Amniotic stem cell (primary cell): Measurements from ENCODE around the gene MAPRE3.
"Not testable (repeated sequence)": the region's sequence is repeated elsewhere in the genome, so short reads cannot be mapped to it uniquely, and the experiment has no call there.

ENCODE experiments used
- DNase-seq: peaks from one replicate; lab custom pipeline; 2025; lab: John Stamatoyannopoulos, UW

The MAPRE3 gene

GRCh38 chr2:26970244-26970927 lies at the start of gene MAPRE3:
Gene MAPRE3, plus strand, starts transcription at chr2:26970637. Its CDS starts 51,582 bp downstream, at chr2:27022219.
- DNase-seq, result peak; percentile 63

DNA sequence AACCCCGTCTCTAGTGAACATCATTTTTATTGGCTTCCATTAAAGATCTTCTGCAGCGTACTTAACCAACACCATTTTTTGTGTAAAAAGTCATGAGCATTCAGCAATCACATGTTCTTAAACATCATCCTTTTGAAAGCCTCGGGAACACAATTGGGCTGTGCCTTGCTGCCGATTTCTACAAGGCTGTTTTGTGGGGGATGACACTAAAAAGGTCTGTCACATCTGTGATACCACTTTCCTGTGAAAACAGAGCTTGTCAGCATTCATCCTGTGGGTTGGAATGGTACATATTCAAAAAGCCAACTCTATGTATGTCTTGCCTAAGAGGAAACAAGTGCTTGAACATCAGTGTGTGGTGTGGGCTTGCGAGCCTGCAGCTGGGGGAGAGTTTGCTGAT lies 49.1 kb upstream of the MAPRE3 start:
- DNase-seq, result no peak

- DNase-seq, result no peak
Measured at GRCh38 chr2:26922405-26923188, 47.8 kb upstream of the MAPRE3 start.

DNA sequence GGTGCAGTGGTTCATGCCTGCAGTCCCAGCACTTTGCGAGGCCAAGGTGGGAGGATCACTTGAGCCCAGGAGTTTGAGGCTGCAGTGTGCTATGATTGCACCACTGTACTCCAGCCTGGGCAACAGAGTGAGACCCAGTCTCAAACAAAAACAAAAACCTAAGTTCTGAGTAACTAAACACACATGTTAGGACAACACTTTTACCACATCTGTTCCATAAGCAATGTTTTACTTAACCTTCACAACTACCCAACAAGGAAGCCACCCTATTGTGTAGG lies 47.3 kb upstream of the MAPRE3 start:
- DNase-seq, result not testable (repeated sequence)

DNA sequence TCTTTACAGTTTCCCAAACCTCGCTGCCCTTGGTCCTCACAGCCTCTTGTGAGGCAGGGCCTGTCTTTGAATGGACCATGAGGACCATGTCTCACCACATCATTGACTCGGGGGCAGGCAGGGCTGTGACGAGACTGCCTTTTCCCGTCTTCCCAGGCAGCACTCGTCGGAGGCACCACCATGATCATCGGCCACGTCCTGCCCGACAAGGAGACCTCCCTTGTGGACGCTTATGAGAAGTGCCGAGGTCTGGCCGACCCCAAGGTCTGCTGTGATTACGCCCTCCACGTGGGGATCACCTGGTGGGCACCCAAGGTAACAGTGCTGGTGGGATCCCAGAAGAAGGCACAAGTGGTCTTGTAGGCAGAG lies 45.7 kb upstream of the MAPRE3 start:
- no peak for DNase-seq

DNA sequence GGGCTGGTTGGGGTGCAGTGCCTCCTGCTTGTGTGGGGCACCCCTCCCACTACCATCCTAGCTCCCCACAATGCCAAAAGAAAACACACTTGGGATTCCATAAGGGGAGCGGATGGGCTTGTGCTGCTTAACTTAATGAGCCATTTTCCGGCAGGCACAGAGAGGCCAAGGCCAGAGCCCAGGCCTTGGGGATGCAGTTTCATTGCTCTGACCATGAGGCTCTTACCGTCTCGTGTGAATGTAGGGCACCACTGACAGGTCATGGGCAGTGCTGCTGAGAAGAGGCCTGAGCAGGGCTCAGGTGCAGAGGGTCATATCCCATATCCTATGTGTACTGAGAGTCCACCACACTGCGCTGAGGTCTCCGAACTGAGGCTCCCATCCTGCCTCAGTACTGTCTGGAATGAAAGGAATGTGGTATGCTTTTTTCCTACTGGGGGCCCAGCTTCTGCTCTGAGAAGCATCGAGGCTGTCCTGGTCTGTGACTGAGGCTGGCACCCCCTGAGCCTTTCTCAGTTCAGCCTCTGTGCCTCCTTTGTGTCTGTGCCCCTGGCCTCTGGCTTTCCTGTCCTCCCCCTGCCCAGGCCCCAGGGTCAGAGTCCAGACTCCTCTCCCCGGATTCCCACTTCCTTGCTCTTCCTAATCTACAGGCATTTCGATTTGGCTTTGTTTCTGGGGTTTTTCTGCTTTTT lies 45.2 kb upstream of the MAPRE3 start:
- no peak for DNase-seq

GRCh38 chr2:26927221-26927620 lies 43.2 kb upstream of the MAPRE3 start:
- no peak for DNase-seq

DNA sequence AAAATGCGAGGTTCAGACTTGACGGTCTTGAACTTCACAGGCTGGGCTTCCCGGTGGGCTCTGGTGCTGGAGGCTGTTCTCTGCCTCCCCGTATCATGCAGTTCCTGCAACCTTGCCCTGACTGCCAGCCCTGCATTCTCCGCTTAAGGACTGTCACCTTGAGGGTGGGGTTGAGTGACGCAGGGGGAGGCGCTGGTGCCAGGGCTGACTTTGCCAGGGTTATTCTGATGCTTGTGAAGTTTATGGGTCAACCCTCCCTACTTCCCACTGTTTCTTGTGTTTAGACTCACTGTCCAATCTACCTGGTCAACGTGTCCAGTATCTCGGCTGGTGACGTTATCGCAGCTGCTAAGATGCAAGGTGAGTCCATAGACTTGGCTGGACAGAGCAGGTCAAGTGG lies 37.5 kb upstream of the MAPRE3 start:
- DNase-seq, result no peak

DNA sequence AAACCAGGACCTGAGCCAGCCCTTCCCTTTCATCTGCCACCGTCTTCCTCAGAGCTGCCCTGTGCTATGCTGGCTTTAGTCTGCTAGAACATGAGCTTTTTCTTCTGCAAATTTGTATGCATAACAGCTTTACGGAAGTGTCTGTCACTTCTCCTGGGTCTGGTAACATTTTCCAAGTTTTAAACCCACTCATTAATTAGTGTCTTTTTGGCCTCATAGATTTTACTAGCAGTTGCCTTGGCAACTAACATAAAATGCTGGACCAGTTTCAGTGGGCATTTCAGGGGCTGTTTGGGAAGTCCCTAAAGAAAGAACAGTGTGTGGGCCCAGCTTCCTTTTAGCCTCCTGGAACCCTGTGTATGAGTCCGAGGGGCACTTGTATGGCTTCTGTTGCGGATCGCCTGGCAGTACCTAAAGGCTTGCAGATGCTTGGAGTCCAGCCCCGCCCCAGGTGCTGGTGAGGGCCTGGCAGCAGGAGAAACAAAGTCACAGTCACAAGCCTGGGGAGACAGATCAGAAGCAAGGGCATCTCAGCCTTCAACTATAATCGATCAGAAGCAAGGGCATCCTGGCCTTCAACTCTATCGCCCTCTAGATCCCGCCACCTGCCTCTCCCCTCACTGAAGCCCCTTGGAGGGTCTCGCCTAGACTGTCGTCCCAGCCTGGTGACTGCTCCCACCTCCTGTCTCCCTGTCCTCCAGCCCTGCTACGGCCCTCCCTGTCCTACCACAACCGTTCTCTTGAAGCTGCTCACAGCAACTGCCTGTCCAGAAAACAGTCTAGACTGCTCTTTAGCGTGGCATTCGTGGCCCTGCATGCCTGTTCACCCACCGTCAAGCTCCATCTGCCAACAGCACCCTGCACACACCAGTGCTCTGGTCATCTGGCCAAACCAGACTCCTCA lies 36.8 kb upstream of the MAPRE3 start:
- DNase-seq, result no peak

DNA sequence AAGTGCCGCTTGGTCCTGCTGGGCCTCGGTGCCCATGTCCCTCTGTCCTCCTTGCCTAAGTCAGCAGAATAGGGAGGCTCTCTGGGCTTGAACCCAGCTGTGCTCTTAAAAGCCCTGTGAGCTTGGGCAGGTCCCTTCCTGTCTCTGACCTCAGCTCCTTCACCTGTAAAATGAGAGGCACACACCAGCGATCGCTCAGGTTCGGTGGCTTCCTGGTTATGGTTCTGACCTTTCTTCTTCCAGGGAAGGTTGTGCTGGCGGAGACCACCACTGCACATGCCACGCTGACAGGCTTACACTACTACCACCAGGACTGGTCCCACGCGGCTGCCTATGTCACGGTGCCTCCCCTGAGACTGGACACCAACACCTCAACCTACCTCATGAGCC lies 36.1 kb upstream of the MAPRE3 start:
- DNase-seq, result no peak

- DNase-seq, result no peak
Measured at GRCh38 chr2:26934985-26935384, 35.5 kb upstream of the MAPRE3 start.

DNA sequence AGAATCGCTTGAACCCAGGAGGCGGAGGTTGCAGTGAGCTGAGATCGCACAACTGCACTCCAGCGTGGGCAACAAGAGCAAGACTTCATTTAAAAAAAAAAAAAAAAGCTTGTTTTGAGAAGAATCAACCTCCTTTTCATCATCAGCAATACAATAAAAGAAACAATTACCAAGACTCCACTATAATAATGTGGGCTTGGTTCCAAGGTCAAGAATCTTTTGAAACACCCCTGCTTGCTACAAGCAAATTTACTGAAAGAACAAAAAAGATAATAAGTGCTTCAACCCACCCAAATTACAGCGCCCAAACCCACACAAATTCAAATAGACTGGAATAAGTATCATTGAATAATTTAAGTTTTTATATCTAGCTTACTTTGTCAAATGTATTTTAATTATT lies 33.6 kb upstream of the MAPRE3 start:
- DNase-seq, result no peak

DNA sequence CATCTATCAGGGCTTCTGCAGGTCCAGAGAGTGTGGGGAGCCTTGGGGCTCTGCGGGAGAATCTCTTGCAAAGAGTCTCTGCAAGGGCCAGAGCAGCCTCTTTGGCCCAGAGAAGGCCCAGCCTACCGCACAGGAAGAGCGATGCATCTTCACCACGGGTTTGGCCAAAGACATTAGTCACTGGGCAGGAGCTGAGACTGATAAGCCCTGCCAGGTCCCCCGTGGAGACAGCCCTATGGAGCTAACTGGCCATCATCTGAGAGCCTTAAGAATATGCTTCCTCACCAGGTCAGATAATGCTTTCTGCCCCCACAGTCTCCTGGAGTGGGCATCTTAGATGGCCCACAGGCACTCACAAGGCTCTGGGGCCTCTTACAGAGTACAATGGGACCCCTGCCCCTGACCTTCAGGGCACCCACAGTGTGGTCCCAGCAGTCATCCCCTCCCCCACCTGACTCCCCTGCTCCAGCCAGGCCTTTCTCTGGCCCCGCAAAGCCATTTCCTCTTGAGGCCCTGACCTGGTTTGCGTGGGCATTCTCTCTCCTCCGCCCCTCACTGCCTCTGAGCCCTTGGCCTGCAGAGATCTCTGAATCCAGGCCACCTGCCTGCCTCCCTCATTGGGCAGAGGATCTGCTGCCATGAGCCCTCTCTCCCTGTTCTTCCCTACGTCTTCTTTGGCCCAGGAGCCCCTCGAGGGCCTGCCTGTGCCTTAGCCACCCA lies 31.9 kb upstream of the MAPRE3 start:
- no peak for DNase-seq

- DNase-seq, result no peak
Measured at GRCh38 chr2:26940001-26940400, 30.4 kb upstream of the MAPRE3 start.

DNA sequence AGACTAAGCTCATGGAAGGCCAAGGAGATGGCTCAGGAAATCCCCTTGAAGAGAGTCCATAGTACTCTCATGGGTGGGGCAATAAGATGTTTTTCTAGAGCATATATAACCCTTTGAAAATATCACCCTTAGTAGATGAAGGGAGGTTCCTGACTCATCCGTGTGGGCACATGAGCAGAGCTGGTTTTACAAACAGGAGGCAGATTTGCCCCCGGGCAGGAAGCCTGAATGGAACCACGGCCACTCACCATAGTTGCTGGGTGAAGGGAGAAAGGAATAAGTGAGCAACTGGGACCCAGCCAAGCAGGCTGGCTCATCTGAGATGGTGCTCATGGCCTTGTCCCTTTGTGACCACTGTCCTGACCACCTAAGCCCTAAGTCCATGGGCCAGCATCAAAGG lies 29.0 kb upstream of the MAPRE3 start:
- no peak for DNase-seq

- DNase-seq, result no peak
Measured at GRCh38 chr2:26942543-26943295, 27.7 kb upstream of the MAPRE3 start.

GRCh38 chr2:26945991-26946750 lies 24.3 kb upstream of the MAPRE3 start:
- no peak for DNase-seq

DNA sequence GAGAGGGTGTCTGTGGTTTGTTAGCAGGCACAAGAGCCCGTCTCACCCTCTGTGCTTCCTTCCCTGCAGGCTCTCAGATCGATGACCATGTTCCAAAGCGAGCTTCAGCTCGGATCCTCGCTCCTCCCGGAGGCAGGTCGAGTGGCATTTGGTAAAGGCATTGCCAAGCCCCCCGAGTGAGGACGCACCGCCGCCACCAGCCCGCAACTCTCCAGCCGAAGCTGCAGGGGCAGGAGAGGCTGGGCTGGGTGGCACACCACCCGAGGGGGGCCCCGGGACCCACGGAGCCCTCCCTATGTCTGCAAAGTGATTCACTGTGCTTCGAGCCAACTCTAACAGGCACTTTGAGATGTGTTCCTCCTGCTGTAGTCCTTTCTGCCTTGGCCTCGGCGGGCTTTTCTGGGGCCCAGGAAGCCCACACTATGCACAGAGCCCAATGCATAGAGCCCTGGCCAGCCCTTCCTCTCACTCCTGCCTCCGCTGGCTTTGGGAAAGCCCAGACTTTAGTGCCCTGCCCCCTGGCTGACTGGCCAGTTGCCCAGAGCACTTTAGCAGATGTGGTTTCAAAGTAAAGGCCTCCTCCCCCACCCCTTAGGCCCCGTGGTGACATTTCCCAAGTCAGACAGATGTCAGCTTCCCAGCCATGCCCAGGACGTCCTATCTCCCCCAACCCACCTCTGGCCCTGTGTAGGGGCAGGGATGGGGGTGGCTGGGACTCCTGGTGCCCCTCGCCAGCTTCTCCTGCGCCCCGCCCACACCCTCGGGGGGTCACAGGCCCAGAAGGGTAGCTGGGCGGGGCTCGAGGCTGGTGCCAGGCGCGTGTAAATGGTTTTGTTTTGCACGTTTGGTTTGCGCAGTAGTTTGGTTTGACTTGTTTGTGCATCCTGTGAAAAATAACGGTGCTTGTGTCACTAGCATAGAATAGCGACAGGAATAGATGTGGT lies 23.3 kb upstream of the MAPRE3 start:
- DNase-seq, result no peak

DNA sequence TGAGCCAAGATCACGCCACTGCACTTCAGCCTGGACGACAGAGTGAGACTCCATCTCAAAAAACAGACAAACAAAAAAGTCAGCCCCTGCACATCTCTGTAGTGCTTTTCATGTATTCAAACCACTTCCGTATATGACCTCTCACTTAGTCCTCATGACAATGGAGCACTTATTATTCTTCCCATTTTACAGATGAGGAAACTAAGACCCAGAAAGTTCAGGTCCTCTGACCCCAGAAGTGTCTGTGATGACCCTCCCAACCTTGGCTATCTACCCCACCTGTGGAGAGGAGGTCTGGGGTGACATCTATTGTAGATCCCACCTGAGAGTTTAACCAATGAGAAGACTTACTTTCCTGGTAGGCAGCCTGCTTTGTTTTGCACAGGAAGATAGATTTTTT lies 21.6 kb upstream of the MAPRE3 start:
- DNase-seq, result no peak
